GM21528 (cell line): ENCODE data around the gene PNMA8C.

Source experiments
- ATAC-seq: cut with Tn5 transposase; IDR thresholded peaks from one replicate; pipeline ENCODE4 v1.9.1; 2021; ENCODE audit warnings: mild to moderate bottlenecking, moderate library complexity; ENCODE audit not compliant: unreplicated experiment, low FRiP score

Gene PNMA8C

DNA sequence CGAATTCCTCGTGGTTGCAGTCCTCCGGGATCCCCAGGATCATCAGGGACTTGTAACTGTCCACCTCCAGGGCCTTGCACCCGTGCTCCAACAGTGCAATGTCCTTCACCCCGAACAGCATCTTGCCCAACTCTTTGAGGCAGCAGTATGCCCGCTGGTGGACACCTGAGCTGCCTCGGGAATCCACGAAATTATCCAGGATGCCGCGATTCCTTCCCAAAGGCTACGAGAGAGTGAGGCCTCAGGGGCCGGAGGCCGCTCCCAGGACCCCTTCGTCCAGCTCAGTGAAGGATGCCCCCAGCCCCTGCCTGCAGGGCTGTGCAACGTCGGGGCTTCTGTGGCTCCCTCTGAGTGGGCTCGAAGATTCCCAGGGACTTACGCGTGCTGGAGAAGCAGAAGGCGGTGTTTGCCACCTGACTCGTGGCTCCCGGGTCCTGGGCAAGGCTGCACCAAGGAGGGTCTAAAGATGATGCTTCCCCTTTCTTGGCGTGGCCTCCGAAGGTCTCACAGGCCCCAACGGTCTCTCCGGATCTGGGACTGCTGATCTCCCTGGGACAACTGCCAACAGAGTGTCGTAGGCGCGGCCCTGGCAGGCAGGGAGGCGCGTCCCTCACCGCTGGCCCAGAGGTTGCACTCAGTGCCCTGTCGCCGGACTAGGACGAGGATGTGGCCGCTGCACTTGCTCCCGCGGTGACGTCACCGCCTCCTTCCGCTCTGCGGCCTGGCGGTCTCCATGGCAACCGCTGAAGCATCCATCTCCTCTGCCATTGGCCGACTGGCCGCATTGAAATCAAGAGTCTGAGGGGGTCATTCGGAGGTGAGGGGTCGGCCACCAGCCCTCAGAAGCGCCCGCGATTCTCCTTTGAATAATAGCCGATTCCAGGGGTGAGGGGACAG, at the start of gene PNMA8C:
TSS of gene PNMA8C (minus strand) at position 698 of the 897 bp plus-strand sequence. CDS start at position 121, 577 bp downstream.
- no peak for ATAC-seq

DNA sequence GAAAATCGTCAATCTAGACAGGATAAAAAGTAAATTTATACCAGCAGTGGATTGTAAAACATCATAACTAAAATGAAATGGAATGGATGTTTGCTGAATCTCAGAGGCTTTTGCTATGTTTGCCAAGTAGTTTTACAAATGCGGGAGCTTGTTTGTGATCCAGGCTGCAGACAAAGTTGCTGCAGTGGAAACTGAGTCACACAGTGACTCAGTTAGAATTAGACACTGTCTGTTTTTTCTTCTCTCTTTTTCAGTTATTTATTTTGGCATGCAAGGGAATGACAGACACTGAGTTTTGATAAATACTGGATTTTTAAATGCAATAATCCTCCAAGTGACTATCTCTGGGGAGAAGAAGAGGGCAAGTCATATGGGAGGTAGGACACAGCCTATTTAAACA, 47.2 kb upstream of the PNMA8C start:
- no peak for ATAC-seq

DNA sequence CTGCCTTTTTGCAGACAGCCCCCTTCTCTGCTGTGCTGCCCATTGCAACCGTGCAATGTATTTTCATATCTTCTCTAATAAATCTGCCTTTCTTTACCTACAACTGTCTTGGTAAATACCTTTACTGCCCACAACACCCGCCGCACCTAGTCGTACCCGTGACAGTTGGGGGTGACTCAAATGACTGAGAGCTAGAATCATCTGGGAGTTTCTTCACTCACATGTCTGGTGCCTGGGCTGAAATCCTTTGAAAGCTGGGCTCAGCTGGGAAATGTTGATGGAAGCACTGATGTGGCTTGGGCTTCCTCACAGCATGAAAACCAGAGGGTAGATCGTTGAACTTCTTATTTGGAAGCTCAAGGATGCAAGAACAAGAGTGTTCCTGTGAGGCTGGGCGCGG, 45.5 kb upstream of the PNMA8C start:
- ATAC-seq: no peak

DNA sequence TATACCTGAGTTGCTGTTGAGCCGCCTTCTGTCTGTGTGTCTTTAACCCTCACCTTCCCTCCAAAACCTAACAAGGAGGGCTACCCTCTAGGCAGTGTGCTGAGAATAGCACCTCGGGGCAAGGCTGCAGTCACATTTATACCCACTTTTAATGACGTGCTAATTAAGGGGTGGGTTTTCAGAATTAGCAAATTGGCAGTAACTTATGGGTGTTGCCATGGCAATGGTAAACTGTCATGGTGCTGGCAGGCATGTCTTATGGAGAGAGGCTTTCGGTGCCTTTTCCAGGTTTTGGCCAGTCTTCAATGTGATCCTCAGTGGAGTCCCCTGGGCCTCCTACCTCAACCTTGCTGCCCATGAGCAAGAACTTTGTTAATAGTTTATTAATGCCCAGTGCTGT, 43.9 kb upstream of the PNMA8C start:
- no peak for ATAC-seq

DNA sequence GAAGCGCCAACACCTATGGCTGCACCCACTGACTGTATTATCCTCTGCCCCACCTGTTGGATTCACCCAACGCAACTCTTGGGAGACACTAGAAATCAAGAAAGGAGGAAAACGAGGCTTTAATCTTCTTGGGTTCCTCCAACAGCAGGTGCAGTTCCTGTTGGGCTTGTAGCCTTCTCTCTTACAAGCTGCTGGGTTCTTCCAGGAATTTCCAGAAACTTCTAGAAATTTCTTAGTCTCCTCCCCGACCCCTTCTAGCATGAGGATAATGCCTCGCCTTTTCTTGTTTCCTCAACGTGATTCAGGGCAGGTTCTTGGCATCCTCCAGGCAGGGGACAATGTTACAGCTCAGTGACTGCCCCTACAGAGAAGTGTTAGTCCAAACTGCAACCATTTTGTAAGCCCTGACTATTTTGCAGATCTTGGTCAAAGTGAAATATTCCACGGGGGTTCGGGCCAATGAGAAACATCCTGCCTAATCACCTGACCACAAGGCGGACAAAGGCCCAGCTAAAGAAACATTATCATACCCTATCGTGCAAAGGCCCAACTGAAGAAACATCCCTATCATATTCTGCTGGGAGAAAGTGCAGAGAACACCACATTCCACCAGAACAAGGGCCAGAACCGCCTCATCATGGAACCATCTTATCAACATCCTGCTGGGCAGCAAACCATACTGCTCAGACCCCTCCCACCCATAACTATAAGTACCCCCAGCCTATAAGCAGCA, 43.2 kb upstream of the PNMA8C start:
- no peak for ATAC-seq

DNA sequence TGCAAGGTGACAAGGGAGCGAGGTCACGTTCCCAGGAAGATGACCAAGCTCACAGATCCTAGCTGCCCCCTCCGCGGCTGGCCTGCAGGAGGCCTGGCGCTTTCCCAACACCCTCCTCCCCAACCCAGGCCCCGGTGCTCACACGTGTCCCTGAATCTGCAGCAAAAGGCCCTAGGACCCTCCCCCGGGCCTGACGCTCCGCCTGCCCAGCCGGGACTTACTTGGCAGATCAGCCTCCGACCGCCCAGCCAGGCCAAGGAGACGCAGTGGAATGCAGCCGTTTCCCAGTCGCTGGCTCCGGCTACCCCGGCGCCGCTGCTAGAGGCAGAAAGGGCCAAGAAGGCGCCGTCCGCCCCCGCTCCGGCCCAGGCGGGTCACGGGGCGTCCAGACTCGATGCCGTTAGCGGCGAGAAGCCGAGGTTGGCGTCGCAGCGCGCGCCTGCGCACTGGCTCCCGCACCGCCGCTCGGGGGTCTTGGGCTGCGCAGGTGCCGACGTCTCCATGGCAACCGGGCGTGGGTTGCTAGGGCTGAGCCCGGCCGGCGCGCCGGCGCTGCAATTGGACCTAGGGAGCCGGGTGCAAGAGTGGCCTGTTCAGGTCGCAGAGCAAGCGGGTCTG, 42.5 kb upstream of the PNMA8C start, which contains the start of gene PNMA8A:
TSS of gene PNMA8A (minus strand) at position 448 of the 618 bp plus-strand sequence. CDS start 528 bp downstream, outside the sequence.
- ATAC-seq: no peak

DNA sequence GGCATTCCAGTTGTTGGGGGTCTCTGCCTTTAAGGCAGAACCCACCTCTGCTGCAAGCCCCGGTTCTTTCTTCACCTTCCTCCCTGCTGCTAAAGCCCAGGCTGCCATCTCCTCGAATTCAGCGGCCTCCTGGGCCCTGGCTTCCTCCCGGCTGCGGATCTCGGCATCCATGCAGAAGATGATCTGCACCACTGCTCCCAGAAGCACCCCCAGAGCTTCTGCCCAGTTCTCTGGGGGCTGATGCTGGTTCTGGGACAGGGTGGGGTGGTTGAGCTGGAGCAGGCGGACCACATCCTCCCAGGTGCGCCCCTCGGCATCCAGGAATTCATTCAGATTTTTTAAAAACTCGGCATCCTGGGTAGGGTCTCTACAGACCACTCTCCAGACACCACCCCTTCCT, 41.6 kb upstream of the PNMA8C start:
- ATAC-seq: no peak

DNA sequence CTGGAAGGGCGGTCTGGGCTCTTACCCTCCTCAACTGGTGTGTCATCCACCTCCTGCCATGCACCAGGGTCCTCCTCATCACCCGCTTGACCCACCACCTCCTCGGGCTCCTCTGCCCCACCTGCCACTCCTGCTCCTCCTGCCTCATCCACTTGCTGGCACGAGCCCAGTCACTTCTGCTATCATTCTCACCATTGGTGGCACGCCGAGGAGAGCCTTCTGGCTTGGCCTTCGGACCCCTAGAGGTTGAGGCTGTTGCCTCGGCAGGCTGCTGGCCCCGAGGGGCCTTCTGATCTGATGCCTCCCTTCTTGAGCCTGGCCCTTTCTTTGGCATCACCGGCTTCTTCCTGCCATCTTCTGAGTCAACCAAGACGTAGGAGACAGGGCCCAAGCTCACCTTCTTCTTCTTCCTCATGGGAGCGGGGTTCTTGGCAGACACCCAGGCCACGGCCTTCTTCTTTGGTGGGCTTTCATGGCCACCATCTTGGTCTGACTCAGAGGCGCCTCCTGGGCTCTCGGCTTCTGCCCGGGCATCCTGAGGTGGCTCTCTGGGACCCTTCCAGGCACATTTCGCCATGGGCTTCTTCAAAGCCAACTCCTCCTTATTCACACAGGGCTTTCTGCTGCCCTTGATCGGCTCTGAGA, 40.9 kb upstream of the PNMA8C start:
- ATAC-seq: no peak

DNA sequence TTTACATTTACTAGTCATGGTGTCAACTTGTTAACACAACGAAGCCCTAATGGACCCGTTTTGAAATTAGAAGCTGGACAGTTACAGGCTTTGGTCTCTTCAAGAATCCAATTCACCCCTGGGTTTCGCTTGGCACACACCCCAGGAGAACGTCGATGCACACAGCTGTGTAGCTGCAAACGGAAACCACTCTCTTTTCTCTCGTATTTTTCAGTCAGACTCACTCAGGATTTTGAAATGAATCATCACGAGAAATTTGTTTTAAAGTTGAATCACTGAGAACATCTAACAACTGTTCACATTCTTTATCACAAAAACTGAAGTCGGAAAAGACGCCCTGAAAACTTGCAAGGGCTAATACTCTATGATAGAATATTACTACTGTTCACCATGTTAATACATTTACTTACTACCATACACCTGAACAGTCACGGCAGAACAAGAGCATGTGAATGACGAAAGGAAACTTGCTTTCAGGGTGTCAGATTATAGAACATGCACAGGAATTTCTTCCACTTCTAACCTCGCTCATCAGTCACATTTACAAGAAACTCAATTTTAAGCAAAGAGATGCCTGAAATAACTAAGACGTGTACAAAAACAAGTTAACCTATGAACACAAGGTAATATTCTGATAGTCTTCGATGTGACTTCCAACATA, 37.9 kb upstream of the PNMA8C start:
- ATAC-seq: no peak

DNA sequence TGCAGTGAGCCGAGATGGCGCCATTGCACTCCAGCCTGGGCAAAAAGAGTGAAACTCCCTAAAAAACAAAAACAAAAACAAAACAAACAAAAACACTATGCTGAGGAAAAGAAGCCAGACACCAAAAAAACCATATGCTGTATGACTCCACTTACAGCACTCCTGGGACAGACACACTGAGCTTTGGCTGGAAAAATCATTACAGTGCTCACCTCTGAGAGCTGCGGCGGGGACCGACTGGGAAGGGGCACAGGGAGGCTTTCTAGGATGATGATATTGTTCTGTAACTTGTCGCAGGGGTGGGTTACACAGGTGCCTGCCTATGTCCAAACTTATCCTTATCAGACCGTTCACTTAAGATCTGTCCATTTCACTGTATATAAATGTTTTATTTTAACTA, 34.8 kb upstream of the PNMA8C start:
- no peak for ATAC-seq

DNA sequence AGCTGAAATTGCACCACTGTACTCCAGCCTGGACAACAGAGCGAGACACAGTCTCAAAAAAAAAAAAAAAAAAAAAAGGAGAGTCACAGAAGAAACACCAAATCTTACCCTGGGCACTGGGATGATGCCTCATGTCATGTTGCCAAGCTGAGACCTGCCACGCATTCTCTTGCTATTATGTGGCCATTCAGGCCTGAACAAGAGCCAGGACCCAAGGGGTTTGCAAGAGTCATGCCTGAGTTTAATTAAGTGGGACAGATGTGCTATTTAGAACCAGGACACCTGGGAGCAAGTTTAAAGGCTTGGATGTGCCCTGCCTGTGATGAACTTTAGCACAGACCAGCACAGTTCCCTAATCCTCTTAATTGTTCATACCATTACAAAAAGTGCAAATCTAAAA, 32.8 kb upstream of the PNMA8C start:
- ATAC-seq: no peak

DNA sequence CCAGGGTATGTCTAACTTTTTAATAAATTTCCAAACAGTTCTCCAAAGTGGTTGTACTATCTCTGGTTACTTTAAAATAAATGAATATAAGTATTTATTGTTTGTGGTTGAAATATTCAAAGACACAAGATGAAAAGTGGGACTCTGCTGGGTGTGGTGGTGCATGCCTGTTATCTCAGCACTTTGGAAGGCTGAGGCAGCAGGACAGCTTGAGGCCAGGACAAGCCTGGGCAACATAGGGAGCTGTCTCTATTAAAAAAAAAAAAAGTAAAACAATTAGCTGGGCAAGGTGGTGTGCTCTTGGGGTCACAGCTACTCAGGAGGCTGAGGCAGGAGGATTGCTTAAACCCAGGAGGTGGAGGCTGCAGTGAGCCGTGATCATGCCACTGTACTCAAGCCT, 32.2 kb upstream of the PNMA8C start:
- no peak for ATAC-seq

DNA sequence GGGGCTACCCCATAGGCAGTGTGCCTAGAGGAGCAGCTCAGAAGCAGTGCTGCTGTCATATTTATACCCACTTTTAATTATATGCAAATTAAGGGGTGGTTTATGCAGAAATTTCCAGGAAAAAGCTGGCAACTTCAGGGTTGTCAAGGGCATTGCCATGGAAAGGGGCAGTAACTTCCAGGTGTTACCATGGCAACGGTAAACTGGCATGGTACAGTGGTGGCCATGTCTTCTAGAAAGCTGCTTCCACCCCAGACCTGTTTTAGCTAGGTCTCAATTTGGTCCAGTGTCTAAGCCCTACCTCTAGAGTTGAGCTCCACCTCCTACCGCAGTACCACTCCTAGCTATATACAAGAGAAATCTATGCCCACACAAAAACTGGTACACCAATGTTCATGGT, 31.3 kb upstream of the PNMA8C start:
- ATAC-seq: no peak

DNA sequence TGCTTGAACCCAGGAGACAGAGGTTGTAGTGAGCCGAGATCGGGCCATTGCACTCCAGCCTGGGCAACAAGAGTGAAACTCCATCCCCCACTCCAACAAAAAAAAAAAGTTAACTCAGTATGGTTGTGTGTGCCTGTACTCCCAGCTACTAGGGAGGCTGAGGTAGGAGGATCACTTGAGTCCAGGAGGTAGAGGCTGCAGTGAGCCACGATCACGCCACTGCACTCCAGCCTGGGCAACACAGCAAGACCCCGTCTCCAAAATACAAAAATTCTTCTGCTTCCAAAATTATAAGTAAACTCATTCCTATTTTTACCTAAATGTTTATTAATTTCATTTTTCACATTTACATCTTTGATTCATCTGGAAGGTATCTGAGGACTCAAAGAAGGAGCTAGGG, 28.2 kb upstream of the PNMA8C start:
- no peak for ATAC-seq

DNA sequence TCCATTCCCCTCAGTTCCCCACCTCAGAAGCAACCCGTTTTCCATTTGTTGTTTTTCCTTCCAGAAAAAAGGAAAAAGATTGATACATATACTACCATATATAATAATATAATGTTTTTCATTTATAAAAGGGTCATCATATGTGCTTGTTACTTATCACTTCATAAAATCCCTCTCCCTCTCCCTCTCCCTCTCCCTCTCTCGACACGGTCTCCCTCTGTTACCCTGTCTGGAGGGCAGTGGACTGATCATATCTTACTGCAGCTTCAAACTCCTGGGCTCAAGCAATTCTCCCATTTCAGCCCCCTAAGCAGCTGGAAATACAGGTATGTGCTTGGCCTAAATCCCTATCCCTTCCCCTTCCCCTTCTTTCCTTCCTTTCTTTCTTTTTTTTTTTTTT, 25.5 kb upstream of the PNMA8C start:
- no peak for ATAC-seq

DNA sequence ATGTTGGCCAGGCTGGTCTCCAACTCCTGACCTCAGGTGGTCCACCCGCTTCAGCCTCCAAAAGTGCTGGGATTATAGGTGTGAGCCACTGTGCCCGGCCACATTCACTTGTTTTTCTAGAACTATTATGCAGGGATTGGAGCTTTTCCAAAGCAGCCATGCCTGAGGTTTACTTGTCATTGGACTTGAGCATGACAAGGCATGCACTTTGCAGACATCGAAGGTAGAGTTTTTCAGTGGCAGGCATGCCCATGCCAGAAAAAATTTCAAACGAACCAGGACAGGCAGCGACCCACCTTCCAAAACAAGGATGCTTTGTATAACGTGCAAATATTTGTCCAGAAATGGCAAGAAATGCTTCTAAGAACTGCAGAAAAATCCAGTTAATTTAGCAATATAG, 24.9 kb upstream of the PNMA8C start:
- ATAC-seq: no peak

DNA sequence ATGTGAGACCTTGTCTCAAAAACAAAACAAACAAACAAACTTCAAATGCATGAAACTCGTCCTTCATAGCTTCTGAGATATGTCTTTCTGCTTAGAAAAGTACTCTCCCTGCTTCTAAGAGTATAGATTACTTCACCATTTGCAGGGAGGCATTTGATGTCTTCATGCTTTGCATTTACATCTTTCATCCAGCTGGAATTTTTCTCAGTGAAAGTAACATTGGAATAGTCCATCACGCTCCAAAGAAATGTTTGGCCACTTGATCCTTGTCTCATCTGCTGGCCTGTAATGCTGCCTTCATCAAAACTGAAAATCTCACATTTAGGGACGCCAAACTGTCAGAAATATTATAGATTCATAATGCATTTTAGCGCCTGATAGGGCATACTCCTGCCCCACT, 23.4 kb upstream of the PNMA8C start:
- ATAC-seq: no peak

DNA sequence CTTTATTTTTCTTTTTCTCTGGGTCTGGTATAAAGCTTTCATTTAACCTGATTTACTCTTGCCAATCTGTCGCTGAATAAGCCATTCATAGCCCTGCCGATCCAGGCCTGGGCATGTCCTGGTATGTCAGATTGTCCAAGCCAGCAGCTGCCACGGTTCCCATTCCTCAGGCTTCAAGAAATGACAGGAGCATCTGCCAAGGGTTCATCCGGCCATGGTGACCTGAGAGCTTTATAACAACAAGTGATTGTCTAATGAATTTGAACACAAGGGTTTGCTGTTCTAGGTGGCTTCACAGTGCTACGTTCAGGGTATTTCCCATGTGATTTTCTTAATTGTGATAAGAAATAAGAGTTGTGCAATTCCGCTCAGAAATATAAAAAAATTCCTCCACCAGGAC, 22.6 kb upstream of the PNMA8C start:
- ATAC-seq: no peak

DNA sequence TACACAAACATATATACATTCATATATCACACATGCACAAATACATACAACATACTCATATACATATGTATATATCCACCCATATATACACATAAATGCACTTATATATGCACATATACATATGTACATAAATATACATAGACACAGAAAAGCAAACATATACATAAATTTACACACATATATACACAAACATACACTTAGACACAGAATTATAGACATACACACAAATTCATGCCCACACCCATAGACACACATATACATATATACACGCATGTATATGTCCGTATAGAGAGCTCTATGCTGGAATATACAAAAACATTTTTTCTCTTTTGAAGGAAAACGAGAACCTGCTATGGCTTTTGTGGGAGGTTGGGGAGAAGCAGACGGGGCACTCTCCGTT, 22.0 kb upstream of the PNMA8C start:
- no peak for ATAC-seq

DNA sequence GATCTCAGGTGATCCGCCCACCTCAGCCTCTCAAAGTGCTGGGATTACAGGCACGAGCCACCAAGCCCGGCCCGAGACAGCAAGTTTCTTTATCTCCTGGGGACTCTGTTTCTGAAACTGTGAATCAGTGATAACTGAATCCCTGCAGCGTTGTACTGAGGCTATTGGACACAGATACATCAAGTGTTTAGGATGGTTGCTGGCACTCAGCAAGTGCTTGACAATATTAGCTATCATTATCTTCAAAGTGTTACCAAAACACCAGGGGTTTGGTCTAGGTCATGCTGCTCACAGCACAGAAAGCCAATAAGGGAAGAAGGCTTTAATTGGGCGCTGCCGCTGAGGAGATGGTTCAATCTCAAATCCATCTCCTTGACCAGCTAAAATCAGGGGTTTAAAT, 20.5 kb upstream of the PNMA8C start:
- ATAC-seq: no peak
